ENCODE measurements around the gene PUS7. TPM values are rescaled to one million over a fixed set of nuclear protein-coding genes. Genes with fewer than 3 reads are reported as not detected.
"Not testable (repeated sequence)": the region's sequence is repeated elsewhere in the genome, so short reads cannot be mapped to it uniquely, and the experiment has no call there.

Gene PUS7
- total RNA-seq, 2 donors from 2014 or later: 9.6 to 10.4 TPM

GRCh38 chr7:105423987-105424386 is 98.1 kb downstream of the PUS7 start:
- Histone ChIP-seq H3K27ac (no peak overlapping the region), H3K9me3 (no peaks in the 10 kb centered on the region), H3K4me3 (no peak overlapping the region), H3K4me1 (replicated peaks) (no peaks in the 10 kb centered on the region), H3K27me3 (replicated peaks; ENCODE audit: insufficient read depth) (no peaks in the 10 kb centered on the region), H3K36me3 (no peaks in the 10 kb centered on the region)
- TF ChIP-seq POLR2A (IDR thresholded peaks at IDR 0.05): no peak
- TF ChIP-seq CTCF (IDR thresholded peaks at IDR 0.05): no peak
- no peak for TF ChIP-seq POLR2AphosphoS5 (IDR thresholded peaks at IDR 0.05)
- WGBS: 94% methylated on average over 2 of the region's 2 CpGs
- no peak for DNase-seq (ENCODE audit: low spot score)
- intact Hi-C loops (cut with DNase I): no loop called here

- Histone ChIP-seq H3K36me3 (no peaks in the 10 kb centered on the region), H3K27ac (no peak overlapping the region), H3K9me3 (no peaks in the 10 kb centered on the region), H3K4me3 (no peak overlapping the region), H3K4me1 (replicated peaks) (no peaks in the 10 kb centered on the region), H3K27me3 (replicated peaks; ENCODE audit: insufficient read depth) (no peaks in the 10 kb centered on the region)
- WGBS: 74% methylated on average over 8 of the region's 8 CpGs
- intact Hi-C loops (cut with DNase I): no loop called here
- TF ChIP-seq POLR2AphosphoS5 (IDR thresholded peaks at IDR 0.05) (no peak), CTCF (IDR thresholded peaks at IDR 0.05) (no peak), POLR2A (IDR thresholded peaks at IDR 0.05) (no peak)
- DNase-seq (ENCODE audit: low spot score): no peak
Measured at GRCh38 chr7:105413887-105414437, 108.1 kb downstream of the PUS7 start.

- H3K36me3 ChIP-seq; H3K9me3 ChIP-seq; intact Hi-C loops (cut with DNase I); H3K27me3 ChIP-seq (replicated peaks; ENCODE audit: insufficient read depth); H3K4me1 ChIP-seq (replicated peaks); H3K27ac ChIP-seq; DNase-seq (ENCODE audit: low spot score); H3K4me3 ChIP-seq: not testable (repeated sequence)
- 95% methylated on average over 11 of the region's 36 CpGs for WGBS
Measured at GRCh38 chr7:105410774-105411173, 111.3 kb downstream of the PUS7 start.

GRCh38 chr7:105409775-105410174 is 112.3 kb downstream of the PUS7 start:
- H3K36me3 ChIP-seq; H3K27ac ChIP-seq; H3K4me1 ChIP-seq (replicated peaks); H3K9me3 ChIP-seq; H3K27me3 ChIP-seq (replicated peaks; ENCODE audit: insufficient read depth); DNase-seq (ENCODE audit: low spot score); H3K4me3 ChIP-seq; intact Hi-C loops (cut with DNase I): not testable (repeated sequence)
- WGBS: 95% methylated on average over 3 of the region's 3 CpGs

- Histone ChIP-seq H3K9me3 (no peaks in the 10 kb centered on the region), H3K4me3 (no peak overlapping the region), H3K27ac (no peak overlapping the region), H3K36me3 (no peaks in the 10 kb centered on the region), H3K27me3 (replicated peaks; ENCODE audit: insufficient read depth) (no peaks in the 10 kb centered on the region), H3K4me1 (replicated peaks) (no peaks in the 10 kb centered on the region)
- DNase-seq (ENCODE audit: low spot score): no peak
- TF ChIP-seq CTCF (IDR thresholded peaks at IDR 0.05) (no peak), POLR2A (IDR thresholded peaks at IDR 0.05) (no peak), POLR2AphosphoS5 (IDR thresholded peaks at IDR 0.05) (no peak)
- intact Hi-C loops (cut with DNase I): no loop called here
- 94% methylated on average over 5 of the region's 5 CpGs for WGBS
Measured at GRCh38 chr7:105408791-105409410, 113.2 kb downstream of the PUS7 start.

Other genes with a start within 250 kb of the PUS7 start
- gene SRPK2, start 133.3 kb downstream of the PUS7 start, total RNA-seq: 10 to 100 TPM; 52.6 to 99.5 TPM
- gene RINT1, start 9.9 kb upstream of the PUS7 start, total RNA-seq: 10 to 100 TPM; 12.6 to 17.4 TPM
- gene EFCAB10, start 59.2 kb upstream of the PUS7 start, total RNA-seq: 1 to 10 TPM in 1 of 2 donors, not detected in 1; 6.4 TPM

Measured in prostate gland (tissue), 2 donors.